Neural progenitor cell (in vitro differentiated cells): ENCODE data around the gene FCN3.

ENCODE experiments used
- CTCF ChIP-seq: fragments of 200-600 bp; sonication (generic); IDR thresholded peaks from 2 replicates; pipeline ENCODE4 v1.5.1; 2017; ENCODE audit warnings: antibody characterized with exemption, mild to moderate bottlenecking
- EZH2 ChIP-seq: fragments of 200-600 bp; sonication (generic); IDR thresholded peaks from 2 replicates; pipeline ENCODE4 v1.6.1; 2017; ENCODE audit warnings: antibody characterized with exemption, mild to moderate bottlenecking, moderate library complexity
- EZH2phosphoT487 ChIP-seq: fragments of 200-600 bp; sonication (generic); IDR thresholded peaks from 2 replicates; pipeline ENCODE4 v1.6.1; 2017; ENCODE audit warnings: antibody characterized with exemption

GRCh38 chr1:27399251-27400025, 24.8 kb upstream of the FCN3 start:
- no peak for TF ChIP-seq CTCF
- TF ChIP-seq EZH2: no peak
- TF ChIP-seq EZH2phosphoT487: no peak
